ENCODE data around the gene SLC5A12.

GRCh38 chr11:26623076-26623659 is 98.7 kb downstream of the SLC5A12 start:
- TF ChIP-seq POLR2A (IDR thresholded peaks at IDR 0.05), result no peak
- no peak for TF ChIP-seq CTCF (IDR thresholded peaks at IDR 0.05)
